ENCODE measurements around the gene TLX1. TPM values are rescaled to one million over a fixed set of nuclear protein-coding genes. Genes with fewer than 3 reads are reported as not detected.

TLX1 gene
- polyA plus RNA-seq, 2 of the 4 experiments (the other 2 are of a cell fraction): 0.06 TPM; not detected in 1

DNA sequence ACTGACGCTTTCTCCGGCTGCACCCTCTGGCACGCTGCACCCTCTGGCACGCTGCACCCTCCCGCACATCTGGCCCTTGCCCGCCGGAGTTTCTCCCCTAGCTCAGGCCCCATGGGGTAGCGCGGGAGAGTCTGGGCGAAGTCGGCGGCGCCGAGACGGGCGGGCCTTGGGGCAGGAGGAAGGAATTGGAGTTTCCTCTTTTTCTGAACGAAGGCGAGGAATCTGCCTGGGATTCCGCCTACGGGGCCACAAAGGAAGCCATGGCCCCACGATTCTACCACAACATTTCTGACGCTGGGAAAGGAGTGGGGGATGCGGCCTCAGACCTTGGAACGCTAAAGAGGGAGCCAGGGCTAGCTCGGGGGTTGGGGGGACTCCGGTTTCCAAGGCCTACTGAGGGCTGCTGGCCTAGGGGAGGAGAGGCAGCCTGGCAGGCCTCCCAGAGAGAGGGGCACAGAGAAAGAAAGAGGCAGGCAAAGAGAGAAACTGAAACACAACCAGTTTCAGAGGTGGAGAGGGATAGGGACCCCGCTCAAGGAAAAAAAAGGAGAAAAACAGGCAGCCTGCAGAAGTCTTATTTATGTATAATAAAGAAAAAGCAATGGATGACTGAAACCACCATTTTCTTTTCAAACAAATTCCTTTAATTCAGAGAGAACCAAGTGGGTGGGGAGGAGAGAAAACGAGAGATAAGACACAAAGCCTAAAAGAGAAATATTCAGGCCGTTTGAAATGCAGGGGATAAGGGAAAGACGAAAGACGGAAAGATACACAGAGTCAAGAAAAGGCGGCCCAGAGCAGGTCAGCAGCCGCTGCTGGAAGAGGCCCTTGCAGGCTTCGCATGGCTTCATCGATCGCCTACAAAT is 4.3 kb downstream of the TLX1 start (continued):
- TF ChIP-seq, protein P1, sequence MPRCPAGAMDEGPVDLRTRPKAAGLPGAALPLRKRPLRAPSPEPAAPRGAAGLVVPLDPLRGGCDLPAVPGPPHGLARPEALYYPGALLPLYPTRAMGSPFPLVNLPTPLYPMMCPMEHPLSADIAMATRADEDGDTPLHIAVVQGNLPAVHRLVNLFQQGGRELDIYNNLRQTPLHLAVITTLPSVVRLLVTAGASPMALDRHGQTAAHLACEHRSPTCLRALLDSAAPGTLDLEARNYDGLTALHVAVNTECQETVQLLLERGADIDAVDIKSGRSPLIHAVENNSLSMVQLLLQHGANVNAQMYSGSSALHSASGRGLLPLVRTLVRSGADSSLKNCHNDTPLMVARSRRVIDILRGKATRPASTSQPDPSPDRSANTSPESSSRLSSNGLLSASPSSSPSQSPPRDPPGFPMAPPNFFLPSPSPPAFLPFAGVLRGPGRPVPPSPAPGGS (IDR thresholded peaks at IDR 0.05): no peak
- TF ChIP-seq TFCP2L1 (CRISPR knock-in tag; IDR thresholded peaks at IDR 0.05): no peak
- no peak for TF ChIP-seq CHD4 (IDR thresholded peaks at IDR 0.05; ENCODE audit: borderline replicate concordance)
- TF ChIP-seq CBX8 (IDR thresholded peaks at IDR 0.05): no peak
- no peak for TF ChIP-seq PHF8 (IDR thresholded peaks at IDR 0.05; ENCODE audit: borderline replicate concordance, low read depth)
- no peak for TF ChIP-seq POLR2AphosphoS2 (conservative IDR thresholded peaks at IDR 0.05; ENCODE audit: low read length)

DNA sequence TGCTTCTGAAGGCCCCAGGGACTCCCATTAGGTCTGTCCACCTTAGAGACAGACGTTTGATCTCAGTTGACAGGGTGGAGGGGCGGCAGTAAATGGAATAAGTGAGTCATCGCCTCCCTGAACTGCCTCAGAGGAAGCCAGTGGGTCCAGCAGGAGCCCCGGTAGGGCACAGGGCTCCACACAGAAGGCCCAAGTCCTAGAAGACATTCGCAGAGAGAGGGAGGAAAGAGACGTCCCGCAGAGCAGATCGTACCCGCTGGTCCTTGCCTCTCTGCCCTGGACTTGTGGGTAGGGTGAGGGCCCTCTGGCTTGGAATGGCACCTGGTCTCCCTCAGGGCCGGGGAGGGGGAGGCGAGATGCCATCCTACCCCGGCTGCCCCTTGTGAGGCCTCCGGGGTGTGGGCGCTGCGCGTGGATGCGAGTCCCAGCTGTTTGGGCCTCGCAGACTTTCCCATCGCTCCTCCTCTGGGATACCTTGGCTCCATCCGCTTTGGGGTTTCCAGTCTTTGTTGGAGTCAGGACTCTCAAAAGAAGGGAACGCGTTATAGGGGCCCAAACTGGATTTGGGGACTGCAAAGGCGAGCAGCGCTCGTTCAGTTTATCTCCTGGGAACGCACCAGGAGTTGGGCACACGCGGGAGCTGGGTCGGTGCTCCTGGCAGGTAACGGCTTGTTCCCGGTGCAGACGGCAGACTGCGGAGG is 5.1 kb downstream of the TLX1 start:
- ChIA-PET POLR2A (no interaction called here), CTCF (interaction anchor here (19.4 kb wide), 1 partner anchor 39 kb away, joined by 463 read pairs; no protein-coding TSS in a partner anchor)
- no peak overlapping the region for H3K4me3 ChIP-seq
- no peaks in the 10 kb centered on the region for H3K9me3 ChIP-seq
- ATAC-seq (no peak), FAIRE-seq (no peak), DNase-seq (ENCODE audit: low read depth in 1 of 2, low spot score in 1 of 2) (no peak)
- no peak for TF ChIP-seq CEBPB (IDR thresholded peaks at IDR 0.05)
- TF ChIP-seq, protein P2, sequence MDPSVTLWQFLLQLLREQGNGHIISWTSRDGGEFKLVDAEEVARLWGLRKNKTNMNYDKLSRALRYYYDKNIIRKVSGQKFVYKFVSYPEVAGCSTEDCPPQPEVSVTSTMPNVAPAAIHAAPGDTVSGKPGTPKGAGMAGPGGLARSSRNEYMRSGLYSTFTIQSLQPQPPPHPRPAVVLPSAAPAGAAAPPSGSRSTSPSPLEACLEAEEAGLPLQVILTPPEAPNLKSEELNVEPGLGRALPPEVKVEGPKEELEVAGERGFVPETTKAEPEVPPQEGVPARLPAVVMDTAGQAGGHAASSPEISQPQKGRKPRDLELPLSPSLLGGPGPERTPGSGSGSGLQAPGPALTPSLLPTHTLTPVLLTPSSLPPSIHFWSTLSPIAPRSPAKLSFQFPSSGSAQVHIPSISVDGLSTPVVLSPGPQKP (IDR thresholded peaks at IDR 0.05; ENCODE audit: low read depth, low read length): no peak
- no peak for TF ChIP-seq POLR2A (IDR thresholded peaks at IDR 0.05; ENCODE audit: low read length)
- no peak for TF ChIP-seq HOXA7 (CRISPR knock-in tag; IDR thresholded peaks at IDR 0.05)
- TF ChIP-seq TFCP2L1 (CRISPR knock-in tag; IDR thresholded peaks at IDR 0.05): no peak
- TF ChIP-seq, protein P3, sequence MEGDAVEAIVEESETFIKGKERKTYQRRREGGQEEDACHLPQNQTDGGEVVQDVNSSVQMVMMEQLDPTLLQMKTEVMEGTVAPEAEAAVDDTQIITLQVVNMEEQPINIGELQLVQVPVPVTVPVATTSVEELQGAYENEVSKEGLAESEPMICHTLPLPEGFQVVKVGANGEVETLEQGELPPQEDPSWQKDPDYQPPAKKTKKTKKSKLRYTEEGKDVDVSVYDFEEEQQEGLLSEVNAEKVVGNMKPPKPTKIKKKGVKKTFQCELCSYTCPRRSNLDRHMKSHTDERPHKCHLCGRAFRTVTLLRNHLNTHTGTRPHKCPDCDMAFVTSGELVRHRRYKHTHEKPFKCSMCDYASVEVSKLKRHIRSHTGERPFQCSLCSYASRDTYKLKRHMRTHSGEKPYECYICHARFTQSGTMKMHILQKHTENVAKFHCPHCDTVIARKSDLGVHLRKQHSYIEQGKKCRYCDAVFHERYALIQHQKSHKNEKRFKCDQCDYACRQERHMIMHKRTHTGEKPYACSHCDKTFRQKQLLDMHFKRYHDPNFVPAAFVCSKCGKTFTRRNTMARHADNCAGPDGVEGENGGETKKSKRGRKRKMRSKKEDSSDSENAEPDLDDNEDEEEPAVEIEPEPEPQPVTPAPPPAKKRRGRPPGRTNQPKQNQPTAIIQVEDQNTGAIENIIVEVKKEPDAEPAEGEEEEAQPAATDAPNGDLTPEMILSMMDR (IDR thresholded peaks at IDR 0.05): no peak
- TF ChIP-seq, protein P4, sequence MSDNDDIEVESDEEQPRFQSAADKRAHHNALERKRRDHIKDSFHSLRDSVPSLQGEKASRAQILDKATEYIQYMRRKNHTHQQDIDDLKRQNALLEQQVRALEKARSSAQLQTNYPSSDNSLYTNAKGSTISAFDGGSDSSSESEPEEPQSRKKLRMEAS (IDR thresholded peaks at IDR 0.05): no peak
- TF ChIP-seq RAD21 (conservative IDR thresholded peaks at IDR 0.05 in 1 of 2, IDR thresholded peaks at IDR 0.05 in 1 of 2): no peak
- TF ChIP-seq GATA3 (IDR thresholded peaks at IDR 0.05; ENCODE audit: borderline replicate concordance): no peak
- no peak for TF ChIP-seq NPAS2 (CRISPR knock-in tag; IDR thresholded peaks at IDR 0.05; ENCODE audit: borderline replicate concordance)
- no peak for TF ChIP-seq MYC (IDR thresholded peaks at IDR 0.05; ENCODE audit: borderline replicate concordance, low read length)
- no peak for TF ChIP-seq PHF8 (IDR thresholded peaks at IDR 0.05; ENCODE audit: borderline replicate concordance, low read depth)
- TF ChIP-seq FOSB (CRISPR knock-in tag; IDR thresholded peaks at IDR 0.05): no peak
- no peak for TF ChIP-seq HDAC2 (IDR thresholded peaks at IDR 0.05)
- no peak for TF ChIP-seq CBX8 (IDR thresholded peaks at IDR 0.05)
- TF ChIP-seq NR3C1 (IDR thresholded peaks at IDR 0.05): no peak
- TF ChIP-seq RARB (CRISPR knock-in tag; IDR thresholded peaks at IDR 0.05): no peak
- H3K27ac ChIP-seq: no peak overlapping the region
- 83% methylated on average over 31 of the region's 33 CpGs for WGBS (ENCODE audit: missing lambda C conversion rate)
- H3K4me1 ChIP-seq: no peaks in the 10 kb centered on the region
- no peak overlapping the region for H3K4me2 ChIP-seq

All from A549 (cell line).